ENCODE results near the gene TNFRSF6B.
A peak's percentile ranks its signal among the peaks of the same experiment; 100 is the strongest.

The TNFRSF6B gene

DNA sequence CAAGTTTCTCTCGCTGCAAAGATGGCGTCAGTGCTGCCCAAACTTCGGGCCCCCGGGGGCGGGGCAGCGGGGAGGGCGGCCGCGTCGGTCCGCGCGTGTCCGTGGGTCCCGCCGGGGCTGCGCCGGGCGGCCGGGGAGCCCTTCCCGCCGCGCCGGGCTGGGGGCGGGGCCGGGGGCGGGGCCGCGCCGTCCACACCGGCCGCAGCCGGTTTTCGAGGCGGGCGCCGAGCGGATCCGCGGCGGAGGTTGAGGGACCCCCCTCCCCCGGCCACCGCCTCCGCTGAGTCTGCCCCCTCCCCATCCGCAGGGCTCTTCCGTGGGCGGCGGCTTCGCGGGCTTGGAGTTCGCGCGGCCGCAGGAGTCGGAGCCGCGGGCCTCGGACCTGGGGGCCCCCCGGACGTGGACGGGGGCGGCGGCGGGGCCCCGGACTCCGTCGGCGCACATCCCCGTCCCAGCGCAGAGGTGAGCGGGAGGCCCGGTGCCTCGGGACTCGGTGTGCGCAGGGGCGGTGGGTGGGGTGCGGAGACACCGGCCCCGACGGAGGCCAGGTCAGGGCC, 43.7 kb downstream of the TNFRSF6B start:
- DNase-seq, result no peak

DNA sequence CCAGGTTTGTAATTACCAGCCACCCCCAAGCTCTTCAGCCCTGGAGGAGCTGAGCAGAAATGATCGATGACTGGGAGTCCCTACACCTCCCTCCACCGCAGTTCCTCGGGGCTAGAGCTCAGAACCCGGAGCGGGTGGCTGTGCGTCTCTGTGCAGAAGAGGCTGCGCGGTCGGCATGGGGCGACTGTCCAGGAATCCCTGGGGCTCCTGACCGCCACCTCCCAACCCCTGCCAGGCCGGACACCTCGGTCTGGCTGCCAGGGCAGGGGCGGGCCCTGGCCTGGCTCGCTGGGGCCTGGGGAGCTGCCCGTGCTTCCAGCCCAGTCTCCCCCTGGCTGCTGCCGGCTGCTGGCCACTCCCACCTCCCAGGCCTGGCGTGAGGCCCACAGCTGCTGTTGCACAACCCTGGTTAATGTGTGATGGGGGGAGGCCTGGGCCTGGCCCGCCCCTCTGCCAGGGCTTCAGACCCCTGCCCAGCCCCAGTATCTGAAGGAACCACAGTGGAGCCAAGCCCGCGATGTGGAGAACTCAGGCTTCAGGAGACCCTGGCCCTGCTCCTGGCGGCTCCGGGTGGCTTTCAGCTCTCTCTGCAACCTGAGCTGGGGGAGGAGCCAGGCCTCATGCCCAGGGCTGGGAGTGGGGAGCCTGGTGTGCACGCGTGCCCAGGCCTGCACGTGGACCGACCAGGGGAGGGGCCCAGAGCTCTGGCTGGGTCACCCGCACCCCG, 44.3 kb downstream of the TNFRSF6B start:
- peak; percentile 54 for DNase-seq

DNA sequence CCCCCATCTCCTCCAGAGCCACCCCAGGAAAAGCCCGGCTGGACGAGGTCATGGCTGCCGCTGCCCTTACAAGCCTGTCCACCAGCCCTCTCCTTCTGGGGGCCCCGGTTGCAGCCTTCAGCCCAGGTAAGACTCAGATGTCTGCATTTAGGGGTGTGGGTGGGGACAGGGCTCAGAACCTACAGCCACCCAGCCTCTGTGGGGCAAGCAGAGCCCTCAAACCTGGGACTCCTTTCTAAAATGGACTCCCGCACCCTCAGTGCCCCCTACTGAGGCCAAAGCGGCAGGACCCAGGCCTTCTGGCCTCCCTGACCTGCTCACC, 44.9 kb downstream of the TNFRSF6B start:
- DNase-seq, result no peak

DNA sequence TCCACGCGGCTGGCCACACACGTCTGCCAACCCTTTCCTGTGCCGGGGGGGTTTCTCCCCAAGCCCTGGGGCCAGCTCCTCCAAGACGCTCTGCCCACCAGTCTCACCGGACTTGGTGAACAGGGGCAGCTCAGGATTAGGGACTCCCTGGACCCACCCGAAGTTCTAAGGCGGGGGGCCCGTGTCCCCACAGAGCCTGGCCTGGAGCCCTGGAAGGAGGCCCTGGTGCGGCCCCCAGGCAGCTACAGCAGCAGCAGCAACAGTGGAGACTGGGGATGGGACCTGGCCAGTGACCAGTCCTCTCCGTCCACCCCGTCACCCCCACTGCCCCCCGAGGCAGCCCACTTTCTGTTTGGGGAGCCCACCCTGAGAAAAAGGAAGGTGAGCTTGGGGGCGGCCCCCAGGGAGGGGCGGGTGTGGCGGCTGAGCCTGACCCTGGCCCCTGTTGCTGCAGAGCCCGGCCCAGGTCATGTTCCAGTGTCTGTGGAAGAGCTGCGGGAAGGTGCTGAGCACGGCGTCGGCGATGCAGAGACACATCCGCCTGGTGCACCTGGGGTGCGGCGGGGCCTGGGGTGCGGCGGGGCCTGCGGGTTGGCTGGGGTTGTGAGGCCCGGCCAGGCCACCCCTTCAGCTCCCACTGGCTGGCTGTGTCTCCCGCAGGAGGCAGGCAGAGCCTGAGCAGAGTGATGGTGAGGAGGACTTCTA, 45.4 kb downstream of the TNFRSF6B start:
- no peak for DNase-seq

DNA sequence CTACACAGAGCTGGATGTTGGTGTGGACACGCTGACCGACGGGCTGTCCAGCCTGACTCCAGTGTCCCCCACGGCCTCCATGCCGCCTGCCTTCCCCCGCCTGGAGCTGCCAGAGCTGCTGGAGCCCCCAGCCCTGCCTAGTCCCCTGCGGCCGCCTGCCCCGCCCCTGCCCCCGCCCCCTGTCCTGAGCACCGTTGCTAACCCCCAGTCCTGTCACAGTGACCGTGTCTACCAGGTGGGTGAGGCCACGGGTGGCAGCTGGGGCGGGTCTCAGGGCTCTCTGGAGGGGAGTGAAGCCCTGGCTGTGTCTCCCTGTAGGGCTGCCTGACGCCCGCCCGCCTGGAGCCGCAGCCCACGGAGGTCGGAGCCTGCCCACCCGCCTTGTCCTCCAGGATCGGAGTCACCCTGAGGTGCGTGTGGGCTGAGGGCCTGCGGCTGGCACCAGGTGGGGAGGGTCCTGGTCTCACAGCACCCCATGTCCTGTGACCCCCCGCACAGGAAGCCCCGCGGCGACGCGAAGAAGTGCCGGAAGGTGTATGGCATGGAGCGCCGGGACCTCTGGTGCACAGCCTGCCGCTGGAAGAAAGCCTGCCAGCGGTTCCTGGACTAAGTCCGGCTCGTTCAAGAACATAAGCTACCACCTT, 46.1 kb downstream of the TNFRSF6B start:
- DNase-seq, result no peak

DNA sequence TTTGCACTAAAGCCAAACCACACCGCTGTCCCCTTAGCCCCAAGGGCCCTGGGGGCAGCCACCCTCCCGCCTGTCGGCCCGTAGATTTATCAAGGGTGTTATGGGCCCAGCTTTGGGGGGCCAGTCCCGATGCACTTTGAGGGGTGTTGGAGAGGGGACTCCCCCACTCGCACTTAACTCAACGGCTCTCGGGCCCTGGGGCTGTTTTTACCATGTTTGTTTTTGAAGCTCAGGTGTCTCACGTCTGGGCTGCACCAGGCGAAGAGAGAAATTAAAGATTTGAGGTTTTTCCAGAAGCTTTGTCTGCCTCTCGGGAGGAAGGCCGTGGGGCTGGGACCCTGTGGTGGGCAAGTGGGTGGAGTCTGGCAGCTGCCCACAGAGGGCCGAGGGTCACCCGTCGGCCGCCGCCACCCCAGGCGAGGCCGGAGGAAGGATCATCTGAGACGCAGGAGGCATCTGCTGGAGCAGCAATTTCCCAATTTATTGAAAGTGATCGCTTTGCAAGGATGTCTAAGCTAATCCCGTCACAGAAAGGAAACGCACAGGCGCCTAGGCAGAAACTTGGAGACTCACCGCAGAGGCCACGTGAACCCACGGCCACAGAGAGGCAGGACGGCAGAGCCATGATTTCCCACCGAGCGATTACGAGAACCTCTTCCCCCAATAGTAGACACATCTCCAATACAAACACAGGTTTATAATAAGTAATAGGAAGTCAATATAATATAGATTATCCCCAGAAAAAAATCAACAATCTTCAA, 46.9 kb downstream of the TNFRSF6B start:
- no peak for DNase-seq

DNA sequence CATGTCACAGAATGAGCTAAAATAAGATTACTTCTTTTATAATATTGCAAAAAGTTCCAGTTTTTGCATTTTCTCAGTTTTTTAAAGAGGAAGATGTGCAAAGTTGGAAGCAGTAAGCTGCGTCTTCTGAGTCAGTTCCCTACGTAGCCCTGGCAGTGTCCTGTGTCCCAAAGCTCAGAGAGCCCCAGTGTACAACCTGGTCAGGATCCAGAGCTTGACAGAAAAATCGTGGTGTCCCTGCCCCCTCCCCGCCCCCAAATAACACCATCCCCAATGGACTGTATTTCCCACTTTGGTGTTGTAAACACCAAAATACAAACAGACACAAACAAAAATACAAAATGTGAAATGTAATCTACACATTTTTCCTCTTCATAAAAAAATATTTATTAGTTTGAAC, 47.7 kb downstream of the TNFRSF6B start:
- no peak for DNase-seq

DNA sequence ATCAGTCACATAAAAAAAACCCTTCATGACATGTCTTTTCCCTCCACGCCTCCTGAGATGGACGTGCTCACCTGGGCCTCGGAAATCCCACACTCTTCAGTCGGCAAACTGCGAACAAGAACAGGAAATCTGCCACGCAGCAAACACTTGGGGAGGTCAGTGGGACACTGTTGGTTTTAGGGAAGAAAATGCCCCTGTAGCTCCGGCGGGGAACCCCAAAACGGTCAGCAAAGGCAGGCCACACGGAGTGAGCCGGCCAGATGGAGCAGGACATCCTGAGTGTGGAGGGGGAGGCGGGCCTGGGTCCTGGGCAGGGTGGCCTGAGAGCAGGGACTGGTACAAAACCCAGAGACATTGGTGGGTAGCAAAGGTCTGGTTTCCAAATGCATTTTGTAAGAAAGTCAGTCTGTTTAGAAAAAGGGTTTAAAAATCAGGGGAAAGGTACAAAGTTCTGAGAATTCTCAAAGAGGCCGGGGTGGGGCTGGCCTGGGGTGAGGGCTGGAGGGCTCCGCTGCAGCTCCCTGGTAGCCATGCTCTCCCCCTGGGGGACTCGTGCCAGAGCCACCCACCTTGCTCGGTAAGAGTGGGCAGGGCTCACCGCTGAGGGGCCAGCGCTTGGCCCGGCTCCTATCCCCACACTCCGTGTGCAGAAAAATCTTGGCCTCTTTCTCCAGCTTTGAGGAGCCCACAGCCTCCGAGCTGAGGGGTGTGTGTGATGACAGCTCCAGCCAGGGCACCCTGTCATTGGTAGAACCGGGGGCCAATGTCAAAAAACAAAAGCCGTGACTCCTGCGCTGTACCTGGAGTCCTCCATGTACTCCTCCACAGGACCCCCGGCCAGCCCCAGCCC, 48.3 kb downstream of the TNFRSF6B start:
- no peak for DNase-seq

DNA sequence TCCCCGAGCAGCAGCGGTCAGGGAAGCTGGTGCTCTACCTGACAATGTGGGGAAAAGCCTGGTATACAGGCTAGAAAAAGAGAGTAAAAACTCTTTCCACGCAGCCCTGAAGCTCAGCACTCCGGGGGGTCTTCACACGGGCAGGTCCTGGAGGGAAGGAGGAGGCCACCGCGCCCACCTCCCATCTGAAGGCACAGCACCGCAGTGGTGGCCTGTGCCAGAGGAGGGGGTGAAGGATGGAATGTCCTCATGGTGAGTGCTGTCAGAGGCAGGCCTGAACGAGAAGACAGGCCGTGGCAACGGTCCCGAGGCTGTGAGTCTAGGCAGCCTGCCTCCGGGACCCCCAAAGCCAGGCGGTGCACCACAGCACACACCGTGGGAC, 49.0 kb downstream of the TNFRSF6B start:
- DNase-seq, result no peak

DNA sequence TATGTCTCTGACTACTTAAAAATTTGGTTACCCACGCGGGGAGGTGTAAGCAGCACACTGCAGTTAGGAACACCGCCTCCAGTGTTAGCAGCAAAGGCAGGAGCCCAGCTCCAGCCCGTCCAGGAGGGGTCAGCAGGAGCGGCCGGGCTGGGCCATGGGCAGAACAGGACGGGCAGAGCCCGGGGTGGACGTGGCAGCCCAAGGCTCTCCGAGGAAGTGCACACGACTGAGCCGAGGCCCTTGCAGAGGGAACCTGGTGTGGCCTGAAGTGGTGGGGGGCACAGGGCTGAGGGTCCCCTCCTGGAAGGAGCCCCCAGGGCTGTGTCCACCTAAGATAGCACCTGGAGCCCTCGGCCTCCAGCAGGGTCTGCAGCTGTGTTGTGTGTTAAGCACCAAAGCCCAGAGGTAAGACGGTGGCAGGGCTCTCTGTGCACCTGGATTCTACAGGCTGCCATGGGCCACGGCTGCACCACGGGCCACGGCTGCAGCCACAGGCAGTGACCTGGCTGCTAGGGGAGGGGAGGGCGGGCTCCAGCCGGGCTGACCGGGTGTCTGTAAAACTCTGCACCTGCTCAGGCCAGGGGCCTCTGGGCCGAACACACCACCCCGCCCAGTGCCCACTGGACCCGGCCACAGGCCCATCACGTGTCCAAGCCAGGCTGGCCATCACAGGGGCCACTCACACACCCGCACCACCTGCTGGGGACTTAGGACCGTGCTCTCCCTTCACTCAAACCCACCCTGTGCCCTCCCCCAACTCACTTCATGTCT, 49.7 kb downstream of the TNFRSF6B start:
- no peak for DNase-seq

DNA sequence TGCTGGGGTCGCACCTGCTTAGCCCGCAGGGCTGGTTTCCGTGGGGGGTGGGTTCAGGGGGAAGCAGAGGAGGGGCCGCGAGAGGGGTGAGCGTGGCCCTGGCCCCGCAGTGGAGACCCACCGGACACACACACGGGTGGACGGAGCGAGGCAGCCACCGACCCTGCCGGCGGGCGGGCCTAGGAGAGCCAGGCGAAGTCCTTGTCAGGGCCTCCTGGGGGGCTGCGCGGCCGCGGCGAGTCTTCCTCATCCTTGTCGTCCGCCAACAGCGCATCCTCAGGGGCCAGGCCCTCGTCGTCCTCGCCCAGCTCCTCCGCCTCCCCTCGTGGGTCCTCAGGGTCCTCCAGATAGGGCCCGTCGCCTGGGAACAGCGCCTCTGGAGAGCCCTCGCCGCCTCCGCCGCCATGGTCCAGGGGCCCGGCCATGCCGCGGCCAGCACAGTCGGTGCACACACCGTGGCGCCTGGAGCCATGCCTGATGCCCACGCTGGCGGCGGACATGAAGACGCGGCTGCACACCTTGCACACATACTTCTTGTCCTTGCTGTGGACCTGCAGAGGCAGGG, 50.4 kb downstream of the TNFRSF6B start:
- DNase-seq, result no peak

DNA sequence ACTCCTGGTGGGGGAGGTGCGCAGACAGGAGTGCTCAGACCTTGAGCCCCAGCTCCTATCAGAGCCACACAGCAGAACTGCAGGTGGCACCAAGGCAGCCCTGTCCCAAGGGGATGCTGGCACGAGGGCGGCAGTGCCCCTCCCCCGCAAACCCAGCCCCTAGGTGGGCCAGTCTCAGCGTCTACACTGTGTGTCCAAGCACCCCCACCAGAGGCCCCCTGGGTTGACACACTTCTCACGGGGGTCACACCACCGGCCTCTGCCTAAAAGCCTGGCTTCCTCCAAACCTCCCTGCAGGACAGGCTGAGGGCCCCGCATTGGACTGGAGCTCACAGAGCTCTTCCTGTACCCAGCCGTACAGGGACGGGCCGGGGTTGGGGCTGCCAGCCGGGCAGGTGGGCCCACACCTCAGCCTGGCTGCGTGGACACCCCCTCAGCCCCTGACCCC, 51.2 kb downstream of the TNFRSF6B start:
- DNase-seq, result no peak

Measured in amniotic stem cell (primary cell).